Measurements from ENCODE around the gene CPNE5. TPM values are rescaled to one million over a fixed set of nuclear protein-coding genes. Genes with fewer than 3 reads are reported as not detected.

CPNE5 gene
- total RNA-seq, 1 donor from 2014 or later = 2.3 TPM

- TF ChIP-seq CTCF (IDR thresholded peaks at IDR 0.05) = no peak
- Histone ChIP-seq H3K27ac (no peak overlapping the region), H3K27me3 (no peaks in the 10 kb centered on the region), H3K36me3 (peaks cover 9% of the 10 kb centered on the region), H3K4me3 (no peak overlapping the region), H3K9me3 (no peaks in the 10 kb centered on the region), H3K4me1 (no peaks in the 10 kb centered on the region)
- intact Hi-C loops (cut with DNase I) = no loop called here
- no peak for ATAC-seq
- DNase-seq = no peak
Measured at GRCh38 chr6:36860126-36860525, 20.9 kb upstream of the CPNE5 start.

DNA sequence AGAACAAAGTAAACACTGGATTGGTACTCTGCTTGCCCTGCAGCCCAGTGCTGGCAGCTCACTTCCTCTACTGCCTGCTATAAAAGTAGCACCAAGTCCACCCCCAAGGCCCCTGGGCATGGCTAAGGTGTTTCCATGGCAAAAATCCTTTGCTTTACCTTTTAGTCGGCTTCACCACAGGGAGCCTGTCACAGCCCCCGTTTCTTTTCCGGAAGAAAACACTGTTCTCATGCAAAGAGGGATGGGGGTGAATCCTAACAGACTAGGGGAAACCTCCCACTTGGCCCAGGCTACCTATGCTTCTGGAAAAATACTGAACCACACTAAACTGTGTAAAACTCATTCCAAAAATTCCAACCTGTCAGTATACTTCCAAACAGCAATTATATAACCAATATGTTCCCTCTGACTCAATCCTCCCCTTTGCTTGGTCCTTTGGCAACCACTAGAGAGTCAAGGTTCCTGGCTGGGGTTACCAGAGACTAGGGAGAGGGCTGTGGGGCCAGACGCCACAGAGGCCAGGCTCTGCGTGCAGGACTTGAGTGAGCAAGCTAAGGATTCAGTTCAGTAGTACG is 19.2 kb upstream of the CPNE5 start:
- DNase-seq = no peak
- H3K9me3 ChIP-seq = no peaks in the 10 kb centered on the region
- TF ChIP-seq CTCF (IDR thresholded peaks at IDR 0.05) = no peak
- H3K27me3 ChIP-seq = no peaks in the 10 kb centered on the region
- H3K36me3 ChIP-seq = peaks cover 17% of the 10 kb centered on the region
- peak; percentile 55 for ATAC-seq
- H3K27ac ChIP-seq = no peak overlapping the region
- intact Hi-C loops (cut with DNase I) = no loop called here
- no peak overlapping the region for H3K4me3 ChIP-seq
- no peaks in the 10 kb centered on the region for H3K4me1 ChIP-seq

- Histone ChIP-seq H3K27ac (no peak overlapping the region), H3K4me1 (no peaks in the 10 kb centered on the region), H3K36me3 (peaks cover 17% of the 10 kb centered on the region), H3K9me3 (no peaks in the 10 kb centered on the region), H3K4me3 (no peak overlapping the region), H3K27me3 (no peaks in the 10 kb centered on the region)
- no peak for TF ChIP-seq CTCF (IDR thresholded peaks at IDR 0.05)
- intact Hi-C loops (cut with DNase I) = no loop called here
- DNase-seq = no peak
- ATAC-seq = no peak
Measured at GRCh38 chr6:36857325-36857724, 18.1 kb upstream of the CPNE5 start.

GRCh38 chr6:36856277-36856676 is 17.0 kb upstream of the CPNE5 start:
- no peak for TF ChIP-seq CTCF (IDR thresholded peaks at IDR 0.05)
- no peaks in the 10 kb centered on the region for H3K4me1 ChIP-seq
- H3K4me3 ChIP-seq = no peak overlapping the region
- intact Hi-C loops (cut with DNase I) = no loop called here
- H3K36me3 ChIP-seq = peaks cover 17% of the 10 kb centered on the region
- no peak overlapping the region for H3K27ac ChIP-seq
- ATAC-seq (no peak), DNase-seq (no peak)
- H3K9me3 ChIP-seq = no peaks in the 10 kb centered on the region
- H3K27me3 ChIP-seq = no peaks in the 10 kb centered on the region

DNA sequence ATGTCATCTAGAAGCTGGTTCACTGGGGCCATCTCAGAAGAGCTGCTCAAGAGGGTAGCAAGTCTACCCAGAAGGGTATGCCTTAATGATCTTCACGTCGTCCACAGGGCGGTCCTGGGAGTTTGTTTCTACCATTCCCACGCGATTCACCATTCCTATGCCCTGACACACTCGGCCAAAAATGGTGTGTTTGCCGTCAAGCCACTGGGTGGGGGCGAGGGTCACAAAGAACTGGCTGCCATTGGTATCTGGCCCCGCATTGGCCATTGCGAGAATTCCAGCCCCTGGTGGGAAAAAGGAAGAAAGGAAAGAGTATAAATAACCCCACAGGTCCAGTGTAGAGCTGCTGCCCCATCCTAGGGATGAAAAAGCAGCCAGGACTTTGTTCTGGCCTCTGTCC is 16.5 kb upstream of the CPNE5 start:
- Histone ChIP-seq H3K4me1 (no peaks in the 10 kb centered on the region), H3K27ac (no peak overlapping the region), H3K9me3 (no peaks in the 10 kb centered on the region), H3K36me3 (peaks cover 17% of the 10 kb centered on the region), H3K4me3 (no peak overlapping the region), H3K27me3 (no peaks in the 10 kb centered on the region)
- no peak for DNase-seq
- no peak for TF ChIP-seq CTCF (IDR thresholded peaks at IDR 0.05)
- intact Hi-C loops (cut with DNase I) = no loop called here
- no peak for ATAC-seq

- peaks cover 21% of the 10 kb centered on the region for H3K4me1 ChIP-seq
- peak overlapping the region; percentile 8 for H3K27ac ChIP-seq
- DNase-seq (no peak), ATAC-seq (peak; percentile 68)
- no peaks in the 10 kb centered on the region for H3K9me3 ChIP-seq
- H3K27me3 ChIP-seq = no peaks in the 10 kb centered on the region
- no peak for TF ChIP-seq CTCF (IDR thresholded peaks at IDR 0.05)
- H3K4me3 ChIP-seq = no peak overlapping the region
- intact Hi-C loops (cut with DNase I) = no loop called here
- peaks cover 17% of the 10 kb centered on the region for H3K36me3 ChIP-seq
Measured at GRCh38 chr6:36853325-36853724, 14.1 kb upstream of the CPNE5 start.
